ENCODE results near the gene MYLK2.

MYLK2 gene

GRCh38 chr20:31861385-31862156 is 42.4 kb downstream of the MYLK2 start:
- Histone ChIP-seq H3K36me3 (ENCODE audit: insufficient read depth, low read length) (no peaks in the 10 kb centered on the region), H3K9ac (ENCODE audit: low read length) (no peak overlapping the region), H3K4me1 (ENCODE audit: insufficient read depth, low read length) (peaks cover 10% of the 10 kb centered on the region), H3K27me3 (ENCODE audit: control insufficient read depth in 1 of 2, insufficient read depth in 2 of 2, low read length in 2 of 2) (peaks cover 25 to 46% of the 10 kb centered on the region in 2 donors), H3K4me3 (ENCODE audit: low read depth in 1 of 2, low read length in 2 of 2) (peak overlapping the region; percentile 35 to 47), H3K9me3 (ENCODE audit: low read length) (no peaks in the 10 kb centered on the region), H3K27ac (ENCODE audit: low read depth, low read length) (no peak overlapping the region)

- Histone ChIP-seq H3K4me3 (ENCODE audit: low read depth in 1 of 2, low read length in 2 of 2) (no peak overlapping the region), H3K9ac (ENCODE audit: low read length) (no peak overlapping the region), H3K36me3 (ENCODE audit: insufficient read depth, low read length) (no peaks in the 10 kb centered on the region), H3K27ac (ENCODE audit: low read depth, low read length) (no peak overlapping the region), H3K9me3 (ENCODE audit: low read length) (no peaks in the 10 kb centered on the region), H3K27me3 (ENCODE audit: control insufficient read depth in 1 of 2, insufficient read depth in 2 of 2, low read length in 2 of 2) (peaks cover 25 to 42% of the 10 kb centered on the region in 2 donors), H3K4me1 (ENCODE audit: insufficient read depth, low read length) (peaks cover 10% of the 10 kb centered on the region)
Observed at GRCh38 chr20:31862157-31862470, 43.0 kb downstream of the MYLK2 start.

GRCh38 chr20:31862506-31862905 is 43.4 kb downstream of the MYLK2 start:
- H3K4me3 ChIP-seq (ENCODE audit: low read depth in 1 of 2, low read length in 2 of 2): no peak overlapping the region
- H3K4me1 ChIP-seq (ENCODE audit: insufficient read depth, low read length): peaks cover 10% of the 10 kb centered on the region
- no peaks in the 10 kb centered on the region for H3K9me3 ChIP-seq (ENCODE audit: low read length)
- no peak overlapping the region for H3K9ac ChIP-seq (ENCODE audit: low read length)
- peaks cover 25 to 42% of the 10 kb centered on the region in 2 donors for H3K27me3 ChIP-seq (ENCODE audit: control insufficient read depth in 1 of 2, insufficient read depth in 2 of 2, low read length in 2 of 2)
- H3K36me3 ChIP-seq (ENCODE audit: insufficient read depth, low read length): no peaks in the 10 kb centered on the region
- H3K27ac ChIP-seq (ENCODE audit: low read depth, low read length): no peak overlapping the region

GRCh38 chr20:31863296-31864085 is 44.3 kb downstream of the MYLK2 start:
- Histone ChIP-seq H3K9ac (ENCODE audit: low read length) (no peak overlapping the region), H3K4me1 (ENCODE audit: insufficient read depth, low read length) (peaks cover 10% of the 10 kb centered on the region), H3K36me3 (ENCODE audit: insufficient read depth, low read length) (no peaks in the 10 kb centered on the region), H3K4me3 (ENCODE audit: low read depth in 1 of 2, low read length in 2 of 2) (no peak overlapping the region), H3K9me3 (ENCODE audit: low read length) (no peaks in the 10 kb centered on the region), H3K27ac (ENCODE audit: low read depth, low read length) (no peak overlapping the region), H3K27me3 (ENCODE audit: control insufficient read depth in 1 of 2, insufficient read depth in 2 of 2, low read length in 2 of 2) (peaks cover 24 to 34% of the 10 kb centered on the region in 2 donors)

GRCh38 chr20:31864521-31865400 is 45.6 kb downstream of the MYLK2 start:
- Histone ChIP-seq H3K27me3 (ENCODE audit: control insufficient read depth in 1 of 2, insufficient read depth in 2 of 2, low read length in 2 of 2) (peaks cover 11 to 33% of the 10 kb centered on the region in 2 donors), H3K27ac (ENCODE audit: low read depth, low read length) (no peak overlapping the region), H3K4me3 (ENCODE audit: low read depth in 1 of 2, low read length in 2 of 2) (no peak overlapping the region), H3K9ac (ENCODE audit: low read length) (no peak overlapping the region), H3K36me3 (ENCODE audit: insufficient read depth, low read length) (no peaks in the 10 kb centered on the region), H3K4me1 (ENCODE audit: insufficient read depth, low read length) (peaks cover 16% of the 10 kb centered on the region), H3K9me3 (ENCODE audit: low read length) (no peaks in the 10 kb centered on the region)

- H3K36me3 ChIP-seq (ENCODE audit: insufficient read depth, low read length): no peaks in the 10 kb centered on the region
- peaks cover 7% of the 10 kb centered on the region for H3K4me1 ChIP-seq (ENCODE audit: insufficient read depth, low read length)
Observed at GRCh38 chr20:31866221-31866620, 47.1 kb downstream of the MYLK2 start.

GRCh38 chr20:31868853-31869672 is 49.9 kb downstream of the MYLK2 start:
- Histone ChIP-seq H3K4me3 (ENCODE audit: low read depth in 1 of 2, low read length in 2 of 2) (peak overlapping the region in 1 of 2 donors; percentile 63), H3K9ac (ENCODE audit: low read length) (no peak overlapping the region), H3K4me1 (ENCODE audit: insufficient read depth, low read length) (peaks cover 7% of the 10 kb centered on the region), H3K27ac (ENCODE audit: low read depth, low read length) (no peak overlapping the region), H3K9me3 (ENCODE audit: low read length) (no peaks in the 10 kb centered on the region), H3K27me3 (ENCODE audit: control insufficient read depth in 1 of 2, insufficient read depth in 2 of 2, low read length in 2 of 2) (peaks cover 0 to 24% of the 10 kb centered on the region in 2 donors), H3K36me3 (ENCODE audit: insufficient read depth, low read length) (no peaks in the 10 kb centered on the region)

More at GRCh38 chr20:31866221-31866620, 47.1 kb downstream of the MYLK2 start:
- Histone ChIP-seq H3K4me3 (ENCODE audit: low read depth in 1 of 2, low read length in 2 of 2) (no peak overlapping the region), H3K9me3 (ENCODE audit: low read length) (no peaks in the 10 kb centered on the region), H3K27ac (ENCODE audit: low read depth, low read length) (no peak overlapping the region), H3K27me3 (ENCODE audit: control insufficient read depth in 1 of 2, insufficient read depth in 2 of 2, low read length in 2 of 2) (peaks cover 0 to 30% of the 10 kb centered on the region in 2 donors), H3K9ac (ENCODE audit: low read length) (no peak overlapping the region)

- H3K27ac ChIP-seq (ENCODE audit: low read depth, low read length): no peak overlapping the region
- peaks cover 7% of the 10 kb centered on the region for H3K4me1 ChIP-seq (ENCODE audit: insufficient read depth, low read length)
- no peak overlapping the region for H3K9ac ChIP-seq (ENCODE audit: low read length)
- H3K9me3 ChIP-seq (ENCODE audit: low read length): no peaks in the 10 kb centered on the region
- H3K4me3 ChIP-seq (ENCODE audit: low read depth in 1 of 2, low read length in 2 of 2): peak overlapping the region; percentile 11 to 63
- peaks cover 0 to 24% of the 10 kb centered on the region in 2 donors for H3K27me3 ChIP-seq (ENCODE audit: control insufficient read depth in 1 of 2, insufficient read depth in 2 of 2, low read length in 2 of 2)
- H3K36me3 ChIP-seq (ENCODE audit: insufficient read depth, low read length): no peaks in the 10 kb centered on the region
Observed at GRCh38 chr20:31869673-31869941, 50.5 kb downstream of the MYLK2 start.

GRCh38 chr20:31869942-31870725 is 51.0 kb downstream of the MYLK2 start, which contains the start of the genes DUSP15 and TTLL9:
Gene DUSP15 (minus strand): TSS chr20:31870527. CDS start chr20:31870337, 190 bp downstream.
Gene TTLL9 (plus strand): TSS chr20:31870634. CDS start chr20:31871127, 493 bp downstream.
- peak within 1 kb of the TSS; percentile 62 to 63 for H3K4me3 ChIP-seq (ENCODE audit: low read depth in 1 of 2, low read length in 2 of 2)
- no peak within 1 kb of the TSS for H3K27ac ChIP-seq (ENCODE audit: low read depth, low read length)
- H3K4me1 ChIP-seq (ENCODE audit: insufficient read depth, low read length): peaks cover 7% of the 10 kb centered on the region
- H3K36me3 ChIP-seq (ENCODE audit: insufficient read depth, low read length): no peaks in the 10 kb centered on the region
- H3K9ac ChIP-seq (ENCODE audit: low read length): no peak within 1 kb of the TSS
- peaks cover 0 to 24% of the 10 kb centered on the region in 2 donors for H3K27me3 ChIP-seq (ENCODE audit: control insufficient read depth in 1 of 2, insufficient read depth in 2 of 2, low read length in 2 of 2)
- no peaks in the 10 kb centered on the region for H3K9me3 ChIP-seq (ENCODE audit: low read length)

Measured in muscle layer of colon (tissue), 2 donors.